Neural crest cell (in vitro differentiated cells): ENCODE data around the gene DIAPH2. TPM values are rescaled to one million over a fixed set of nuclear protein-coding genes. Genes with fewer than 3 reads are reported as not detected.

Experiments
- DNase-seq: peaks from one replicate; pipeline ENCODE4 v3.0.0; 2021; ENCODE audit warnings: low read depth, mixed read lengths, low spot score
- H3K27ac Mint-ChIP-seq: one replicate; pipeline ENCODE4 v1.8.0; 2021; ENCODE audit warnings: mild to moderate bottlenecking, mixed read lengths; ENCODE audit not compliant: unreplicated experiment
- H3K27me3 Mint-ChIP-seq: 2 replicates; pipeline ENCODE4 v1.8.0; 2021; ENCODE audit warnings: low read depth, mild to moderate bottlenecking, mixed read lengths
- H3K36me3 Mint-ChIP-seq: 2 replicates; pipeline ENCODE4 v1.8.0; 2021; ENCODE audit warnings: low read depth, mild to moderate bottlenecking, mixed read lengths
- H3K4me1 Mint-ChIP-seq: 2 replicates; pipeline ENCODE4 v1.8.0; 2021; ENCODE audit warnings: mixed read lengths
- H3K4me3 Mint-ChIP-seq: one replicate; pipeline ENCODE4 v1.8.0; 2021; ENCODE audit warnings: mild to moderate bottlenecking, mixed read lengths
- H3K9me3 Mint-ChIP-seq: 2 replicates; pipeline ENCODE4 v1.8.0; 2021; ENCODE audit warnings: mixed read lengths
- CTCF ChIP-seq: fragments of 200-600 bp; sonication (generic); conservative IDR thresholded peaks from 2 replicates; pipeline ENCODE4 v1.5.0; 2021; ENCODE audit warnings: antibody characterized with exemption, mild to moderate bottlenecking
- total RNA-seq: library from RNA; stranded (reverse); gene quantifications from 2 replicates; pipeline ENCODE4 v1.2.1, GENCODE V29; 2021

The DIAPH2 gene
- total RNA-seq, 1 donor from 2014 or later: 8.4 TPM

GRCh38 chrX:97060020-97060419, 375.4 kb downstream of the DIAPH2 start:
- no peaks in the 10 kb centered on the region for H3K36me3 Mint-ChIP-seq
- no peaks in the 10 kb centered on the region for H3K9me3 Mint-ChIP-seq
- no peak overlapping the region for H3K4me3 Mint-ChIP-seq
- H3K4me1 Mint-ChIP-seq: peaks cover 2% of the 10 kb centered on the region
- no peak for DNase-seq
- no peaks in the 10 kb centered on the region for H3K27me3 Mint-ChIP-seq
- no peak overlapping the region for H3K27ac Mint-ChIP-seq
- TF ChIP-seq CTCF: no peak

DNA sequence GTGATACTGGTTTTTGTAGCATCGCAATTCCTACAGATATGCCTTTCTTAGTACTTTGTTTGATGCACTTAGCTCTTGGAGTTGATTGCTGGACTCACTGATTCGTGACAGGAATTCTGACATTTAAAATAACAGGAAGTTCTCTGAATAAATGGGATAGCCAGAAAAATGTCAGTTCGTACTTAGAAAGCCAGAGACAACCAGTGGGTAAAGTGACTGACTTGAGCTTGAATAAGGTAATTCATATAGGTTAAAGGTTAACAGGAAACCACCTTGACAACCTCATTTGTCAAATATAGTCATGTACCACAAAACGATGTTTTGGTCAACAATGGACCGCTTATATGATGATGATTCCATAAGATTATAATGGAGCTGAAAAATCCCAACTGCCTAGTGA, 380.4 kb downstream of the DIAPH2 start:
- H3K4me1 Mint-ChIP-seq: peaks cover 4% of the 10 kb centered on the region
- no peaks in the 10 kb centered on the region for H3K9me3 Mint-ChIP-seq
- H3K36me3 Mint-ChIP-seq: no peaks in the 10 kb centered on the region
- no peak for DNase-seq
- H3K27me3 Mint-ChIP-seq: no peaks in the 10 kb centered on the region
- TF ChIP-seq CTCF: no peak
- H3K4me3 Mint-ChIP-seq: no peak overlapping the region
- H3K27ac Mint-ChIP-seq: no peak overlapping the region

DNA sequence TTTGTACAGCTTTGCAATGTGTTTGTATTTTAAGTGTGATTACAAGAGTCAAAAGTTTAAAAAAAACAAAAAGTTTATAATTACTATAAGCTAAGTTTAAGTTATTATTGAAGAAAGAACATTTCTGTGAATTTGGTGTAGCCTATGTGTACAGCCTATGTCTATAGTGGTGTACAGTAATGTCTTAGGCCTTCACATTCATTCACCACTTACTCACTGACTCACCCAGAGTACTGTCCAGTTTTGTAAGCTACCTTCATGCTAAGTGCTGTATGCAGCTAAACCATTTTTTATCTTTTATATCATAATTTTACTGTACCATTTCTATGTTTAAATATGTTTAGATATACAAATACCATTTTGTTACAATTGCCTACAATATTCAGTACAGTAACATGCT, 381.3 kb downstream of the DIAPH2 start:
- DNase-seq: no peak
- TF ChIP-seq CTCF: no peak
- Mint-ChIP-seq H3K27me3 (no peaks in the 10 kb centered on the region), H3K4me1 (peaks cover 4% of the 10 kb centered on the region), H3K36me3 (no peaks in the 10 kb centered on the region), H3K27ac (no peak overlapping the region), H3K9me3 (no peaks in the 10 kb centered on the region), H3K4me3 (no peak overlapping the region)

GRCh38 chrX:97066381-97066780, 381.7 kb downstream of the DIAPH2 start:
- Mint-ChIP-seq H3K4me3 (no peak overlapping the region), H3K36me3 (no peaks in the 10 kb centered on the region), H3K27me3 (no peaks in the 10 kb centered on the region), H3K4me1 (peaks cover 4% of the 10 kb centered on the region), H3K9me3 (no peaks in the 10 kb centered on the region), H3K27ac (no peak overlapping the region)
- DNase-seq: no peak
- TF ChIP-seq CTCF: no peak

- Mint-ChIP-seq H3K27ac (no peak overlapping the region), H3K27me3 (no peaks in the 10 kb centered on the region), H3K9me3 (no peaks in the 10 kb centered on the region), H3K4me1 (no peaks in the 10 kb centered on the region), H3K4me3 (no peak overlapping the region), H3K36me3 (no peaks in the 10 kb centered on the region)
- no peak for DNase-seq
- no peak for TF ChIP-seq CTCF
Observed at GRCh38 chrX:97070346-97070745, 385.7 kb downstream of the DIAPH2 start.

- Mint-ChIP-seq H3K27me3 (no peaks in the 10 kb centered on the region), H3K9me3 (no peaks in the 10 kb centered on the region), H3K4me1 (no peaks in the 10 kb centered on the region), H3K27ac (no peak overlapping the region), H3K4me3 (no peak overlapping the region), H3K36me3 (no peaks in the 10 kb centered on the region)
- TF ChIP-seq CTCF: no peak
- DNase-seq: no peak
Observed at GRCh38 chrX:97074400-97074799, 389.8 kb downstream of the DIAPH2 start.
